Fibroblast of skin of abdomen (primary cell): ENCODE results near the gene NFATC1.

Experiments used
- DNase-seq: peaks from one replicate; pipeline ENCODE4 v3.0.0-alpha.2; 2013

Gene NFATC1

DNA sequence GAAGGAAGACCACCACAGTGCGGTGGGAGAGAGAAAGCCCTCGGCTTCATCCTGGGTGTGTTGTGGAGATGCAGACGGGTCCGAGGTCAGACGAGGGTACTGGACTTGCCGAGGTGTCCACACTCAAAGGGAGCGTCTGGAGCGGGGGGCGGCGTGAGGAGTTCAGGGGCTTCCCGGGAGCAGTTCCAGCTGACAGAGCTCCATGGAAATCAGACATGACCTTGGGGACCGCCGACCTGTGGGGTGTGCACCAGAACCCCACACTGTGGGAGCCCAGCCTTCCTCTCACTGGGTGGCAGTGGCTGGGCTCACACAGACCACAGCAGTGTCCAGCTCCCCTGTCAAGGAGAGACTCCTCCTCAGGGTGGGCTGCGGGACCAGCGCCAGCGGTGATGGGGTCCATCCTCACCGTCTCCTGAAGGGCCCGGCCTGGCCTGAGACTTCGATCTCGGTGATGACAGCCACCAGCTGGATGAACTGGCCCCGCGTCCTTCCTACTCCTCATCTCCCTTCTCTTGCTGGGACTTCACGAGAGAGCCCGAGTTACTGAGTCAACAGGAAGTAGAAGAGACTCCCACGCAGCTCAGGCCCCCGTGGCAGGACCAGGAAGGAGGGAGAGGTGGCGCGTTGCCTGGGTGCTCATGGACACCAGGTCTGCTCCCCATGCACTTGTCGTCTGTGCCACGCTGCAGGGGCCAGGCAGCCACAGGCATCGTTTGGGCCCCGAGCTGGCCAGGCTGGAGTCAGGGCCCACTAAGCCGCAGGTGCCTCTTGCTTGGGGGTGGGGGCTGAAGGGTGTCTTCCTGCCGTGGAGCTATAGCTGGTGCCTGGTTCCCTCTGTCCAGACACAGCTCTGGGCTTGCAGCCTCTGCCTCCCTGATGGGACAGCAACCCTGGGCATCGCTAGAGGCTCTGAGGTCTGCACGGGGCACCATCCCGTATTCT lies 182.0 kb downstream of the NFATC1 start:
- DNase-seq, result no peak

DNA sequence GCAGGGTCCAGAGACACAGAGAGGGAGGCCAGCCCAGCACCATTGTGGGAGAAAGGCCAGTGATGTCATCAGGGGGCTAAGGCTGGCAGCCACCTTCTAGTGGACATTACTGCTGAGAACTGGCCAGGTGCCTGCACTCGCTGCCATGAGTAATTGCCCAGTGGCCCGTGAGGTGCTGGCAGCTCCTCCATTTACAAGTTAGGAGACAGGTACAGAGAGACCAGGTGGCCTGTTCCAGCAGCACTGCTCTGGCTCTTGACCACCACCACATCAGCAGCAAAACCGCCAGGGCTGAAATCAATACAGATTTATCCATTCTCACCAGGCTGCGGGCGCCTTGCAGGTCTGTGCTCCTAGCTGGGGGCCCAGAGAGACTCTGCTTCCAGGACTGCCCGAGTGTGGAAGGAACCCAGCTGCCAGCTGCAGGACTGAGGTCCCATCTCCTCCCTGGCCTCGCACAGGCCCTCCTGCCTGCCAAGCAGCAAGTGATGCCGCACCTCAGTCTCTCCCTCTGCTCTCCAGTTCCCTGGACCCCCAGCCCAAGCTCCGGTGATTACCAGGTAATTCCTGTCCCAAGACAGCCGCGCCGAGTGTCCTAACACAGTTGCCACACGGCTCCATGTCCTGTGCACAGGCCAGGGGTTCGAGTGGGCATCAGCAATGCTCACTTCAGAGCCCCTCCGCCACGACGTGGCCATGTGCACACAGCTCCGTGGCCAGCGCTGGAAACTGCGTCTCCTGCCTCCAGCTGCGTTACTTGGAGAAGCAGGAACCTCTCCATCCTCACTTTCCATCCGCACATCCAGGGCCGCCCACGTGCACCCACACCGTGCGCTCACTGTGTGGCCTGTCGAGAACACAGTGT lies 182.9 kb downstream of the NFATC1 start:
- DNase-seq, result no peak
